Embryonic facial prominence (tissue), 1 donor: ENCODE measurements around the gene EML1.

Source experiments
- DNase-seq: peaks from one replicate; pipeline ENCODE4 v3.0.0-alpha.2; 2016; ENCODE audit errors: extremely low spot score

Gene EML1

GRCh38 chr14:99990268-99991170 lies 197.3 kb downstream of the EML1 start:
- no peak for DNase-seq

GRCh38 chr14:99991331-99991730 lies 198.1 kb downstream of the EML1 start:
- no peak for DNase-seq
